ENCODE data around the gene CCL1. TPM values are rescaled to one million over a fixed set of nuclear protein-coding genes. Genes with fewer than 3 reads are reported as not detected.
A peak's percentile ranks its signal among the peaks of the same experiment; 100 is the strongest.

CCL1 gene
- total RNA-seq, 1 donor from 2014 or later: not detected

DNA sequence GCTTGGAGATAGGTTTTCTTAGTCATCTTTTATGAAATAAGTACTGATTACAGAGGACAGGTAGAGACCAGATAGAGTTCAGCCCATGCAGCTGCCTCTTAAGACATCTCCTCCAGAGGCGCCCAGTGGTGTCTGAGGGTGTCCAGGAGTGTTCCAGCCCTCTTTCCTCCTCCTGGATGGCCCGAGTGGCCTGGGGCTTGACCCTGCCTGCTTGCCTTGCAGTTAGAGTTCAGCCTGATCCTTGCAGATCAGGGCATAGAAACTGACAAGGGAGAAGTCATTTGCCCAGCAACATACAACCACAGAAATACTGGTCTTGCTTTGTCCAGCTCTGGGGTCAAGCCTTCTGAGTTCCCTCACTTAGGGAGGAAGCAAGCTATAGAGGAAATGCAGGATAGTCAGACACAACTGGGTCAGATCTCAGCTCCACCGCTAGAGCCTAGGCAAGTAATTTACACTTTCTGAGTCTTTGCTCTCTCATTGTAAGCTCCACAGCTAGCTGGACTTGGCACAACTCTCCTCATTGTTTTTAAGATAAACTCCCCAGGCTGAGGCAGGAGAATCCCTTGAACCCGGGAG lies 3.6 kb upstream of the CCL1 start:
- Histone ChIP-seq H3K4me3 (no peak overlapping the region), H3K27me3 (ENCODE audit: low read depth) (peaks cover 66% of the 10 kb centered on the region), H3K36me3 (no peaks in the 10 kb centered on the region), H3K4me1 (no peaks in the 10 kb centered on the region), H3K27ac (replicated peaks) (no peak overlapping the region), H3K9me3 (replicated peaks) (no peaks in the 10 kb centered on the region)
- TF ChIP-seq CTCF (IDR thresholded peaks at IDR 0.05; ENCODE audit: borderline replicate concordance): no peak
- no peak for DNase-seq
- intact Hi-C loops (cut with micrococcal nuclease): loop anchor here (10.0 kb wide), 1 partner anchor 62 kb away; no protein-coding TSS in a partner anchor

DNA sequence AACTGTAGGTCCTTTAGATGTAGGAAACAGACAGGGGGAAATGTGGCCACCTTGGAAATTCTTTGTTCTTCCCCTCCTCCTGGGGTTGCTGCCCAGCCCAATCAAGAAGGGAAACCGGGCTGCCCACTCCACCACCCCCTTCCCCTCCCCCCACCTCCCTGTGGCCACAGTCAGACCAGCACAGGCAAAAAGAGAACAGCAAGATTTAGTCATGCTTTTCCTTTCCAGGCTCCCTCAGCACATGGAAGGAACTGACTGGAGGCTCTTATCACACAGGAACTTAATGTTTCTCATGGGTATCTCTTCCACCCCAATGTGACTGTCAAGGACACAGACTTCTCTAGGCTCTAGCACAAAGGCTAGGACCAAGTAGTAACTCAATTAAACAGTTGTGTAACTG lies 3.0 kb upstream of the CCL1 start:
- no peak for DNase-seq
- Histone ChIP-seq H3K4me1 (peaks cover 3% of the 10 kb centered on the region), H3K4me3 (no peak overlapping the region), H3K27ac (replicated peaks) (no peak overlapping the region), H3K27me3 (ENCODE audit: low read depth) (peaks cover 66% of the 10 kb centered on the region), H3K36me3 (no peaks in the 10 kb centered on the region), H3K9me3 (replicated peaks) (no peaks in the 10 kb centered on the region)
- TF ChIP-seq CTCF (IDR thresholded peaks at IDR 0.05; ENCODE audit: borderline replicate concordance): no peak
- intact Hi-C loops (cut with micrococcal nuclease): loop anchor here (10.0 kb wide), 1 partner anchor 61 kb away; no protein-coding TSS in a partner anchor

GRCh38 chr17:34365340-34365739 lies 2.3 kb upstream of the CCL1 start:
- intact Hi-C loops (cut with micrococcal nuclease): loop anchor here (10.0 kb wide), 1 partner anchor 61 kb away; no protein-coding TSS in a partner anchor
- TF ChIP-seq CTCF (IDR thresholded peaks at IDR 0.05; ENCODE audit: borderline replicate concordance): no peak
- H3K4me1 ChIP-seq: peaks cover 8% of the 10 kb centered on the region
- H3K36me3 ChIP-seq: no peaks in the 10 kb centered on the region
- peaks cover 63% of the 10 kb centered on the region for H3K27me3 ChIP-seq (ENCODE audit: low read depth)
- no peak for DNase-seq
- H3K27ac ChIP-seq (replicated peaks): no peak overlapping the region
- no peak overlapping the region for H3K4me3 ChIP-seq
- H3K9me3 ChIP-seq (replicated peaks): no peaks in the 10 kb centered on the region

GRCh38 chr17:34364751-34365150 lies 1.7 kb upstream of the CCL1 start:
- intact Hi-C loops (cut with micrococcal nuclease): loop anchor here (10.0 kb wide), 1 partner anchor 60 kb away; no protein-coding TSS in a partner anchor
- Histone ChIP-seq H3K4me3 (no peak overlapping the region), H3K9me3 (replicated peaks) (no peaks in the 10 kb centered on the region), H3K27me3 (ENCODE audit: low read depth) (peaks cover 57% of the 10 kb centered on the region), H3K27ac (replicated peaks) (no peak overlapping the region), H3K36me3 (no peaks in the 10 kb centered on the region), H3K4me1 (peaks cover 8% of the 10 kb centered on the region)
- DNase-seq: no peak
- TF ChIP-seq CTCF (IDR thresholded peaks at IDR 0.05; ENCODE audit: borderline replicate concordance): no peak

DNA sequence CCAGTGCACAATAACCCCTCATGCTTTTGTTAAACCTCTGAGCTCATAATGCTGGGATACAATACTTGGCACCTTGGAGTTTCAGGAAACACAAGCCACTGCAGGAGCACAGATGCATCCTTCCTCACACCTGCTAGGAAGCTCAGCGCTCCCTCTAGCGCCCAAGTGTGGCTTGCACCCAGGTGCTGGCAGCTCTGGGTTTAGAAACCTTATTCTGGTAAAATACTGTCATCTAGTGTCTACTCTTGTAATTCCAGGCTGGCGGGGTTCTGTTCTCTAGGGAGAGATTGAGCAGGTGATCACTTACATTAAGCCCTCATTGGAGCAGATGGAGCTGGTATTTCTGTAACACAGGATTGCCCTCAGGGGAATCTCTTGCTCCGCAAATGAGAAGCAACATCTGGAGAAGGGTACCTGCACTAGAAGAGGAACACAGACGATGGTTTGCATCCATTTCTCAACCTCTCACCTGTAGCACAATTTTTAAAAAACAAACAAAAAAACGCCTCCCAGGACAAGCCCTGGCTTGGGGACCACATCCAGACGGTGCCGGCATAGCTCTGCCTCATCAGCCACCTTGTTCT lies 1.5 kb downstream of the CCL1 start:
- peak; percentile 89 for DNase-seq
- no peak overlapping the region for H3K4me3 ChIP-seq
- H3K36me3 ChIP-seq: no peaks in the 10 kb centered on the region
- intact Hi-C loops (cut with micrococcal nuclease): loop anchor here (2.0 to 10.0 kb wide), 2 partner anchors 57 to 161 kb away; no protein-coding TSS in a partner anchor
- TF ChIP-seq CTCF (IDR thresholded peaks at IDR 0.05; ENCODE audit: borderline replicate concordance): peak; percentile 100
- H3K27ac ChIP-seq (replicated peaks): no peak overlapping the region
- no peaks in the 10 kb centered on the region for H3K9me3 ChIP-seq (replicated peaks)
- H3K4me1 ChIP-seq: peaks cover 8% of the 10 kb centered on the region
- H3K27me3 ChIP-seq (ENCODE audit: low read depth): peaks cover 36% of the 10 kb centered on the region
